Endothelial cell (in vitro differentiated cells): Measurements from ENCODE around the gene PRR7. TPM values are rescaled to one million over a fixed set of nuclear protein-coding genes. Genes with fewer than 3 reads are reported as not detected.

ENCODE experiments used
- DNase-seq: peaks from one replicate; pipeline ENCODE4 v3.0.0; 2021; ENCODE audit warnings: low spot score
- H3K27ac Mint-ChIP-seq: one replicate; pipeline ENCODE4 v1.8.0; 2021; ENCODE audit warnings: mixed read lengths, inconsistent platforms; ENCODE audit not compliant: unreplicated experiment
- H3K27me3 Mint-ChIP-seq: one replicate; pipeline ENCODE4 v1.8.0; 2021; ENCODE audit warnings: mild to moderate bottlenecking, moderate library complexity, mixed read lengths, inconsistent platforms; ENCODE audit not compliant: unreplicated experiment
- H3K36me3 Mint-ChIP-seq: one replicate; pipeline ENCODE4 v1.8.0; 2021; ENCODE audit warnings: mild to moderate bottlenecking, low read depth, mixed read lengths, inconsistent platforms; ENCODE audit not compliant: unreplicated experiment
- H3K4me1 Mint-ChIP-seq: one replicate; pipeline ENCODE4 v1.8.0; 2021; ENCODE audit warnings: mild to moderate bottlenecking, mixed read lengths, inconsistent platforms; ENCODE audit not compliant: unreplicated experiment
- H3K4me3 Mint-ChIP-seq: one replicate; pipeline ENCODE4 v1.8.0; 2021; ENCODE audit warnings: mild to moderate bottlenecking, mixed read lengths, inconsistent platforms; ENCODE audit not compliant: unreplicated experiment
- H3K9me3 Mint-ChIP-seq: one replicate; pipeline ENCODE4 v1.8.0; 2021; ENCODE audit warnings: mixed read lengths, inconsistent platforms; ENCODE audit not compliant: unreplicated experiment
- CTCF ChIP-seq: fragments of 200-600 bp; sonication (generic); IDR thresholded peaks from one replicate; pipeline ENCODE4 v1.5.0; 2021; ENCODE audit warnings: antibody characterized with exemption; ENCODE audit not compliant: unreplicated experiment
- total RNA-seq: library from RNA; stranded (reverse); fragmentation: NEBNext Ultra II Directional; extraction: Animal tissue kit (Norgen Biotek cat#: 25700); gene quantifications from one replicate; pipeline ENCODE4 v1.2.1, GENCODE V29; 2021; ENCODE audit not compliant: unreplicated experiment

The PRR7 gene
- total RNA-seq, 1 donor from 2014 or later, result 0.97 TPM

- peaks cover 31% of the 10 kb centered on the region for H3K36me3 Mint-ChIP-seq
- H3K27me3 Mint-ChIP-seq, result peaks cover 21% of the 10 kb centered on the region
- H3K9me3 Mint-ChIP-seq, result no peaks in the 10 kb centered on the region
- no peak for DNase-seq
- TF ChIP-seq CTCF, result no peak
- no peak overlapping the region for H3K27ac Mint-ChIP-seq
- H3K4me3 Mint-ChIP-seq, result no peak overlapping the region
- H3K4me1 Mint-ChIP-seq, result no peaks in the 10 kb centered on the region
These were observed 8.1 kb upstream of the PRR7 start for GRCh38 chr5:177438468-177438867.

DNA sequence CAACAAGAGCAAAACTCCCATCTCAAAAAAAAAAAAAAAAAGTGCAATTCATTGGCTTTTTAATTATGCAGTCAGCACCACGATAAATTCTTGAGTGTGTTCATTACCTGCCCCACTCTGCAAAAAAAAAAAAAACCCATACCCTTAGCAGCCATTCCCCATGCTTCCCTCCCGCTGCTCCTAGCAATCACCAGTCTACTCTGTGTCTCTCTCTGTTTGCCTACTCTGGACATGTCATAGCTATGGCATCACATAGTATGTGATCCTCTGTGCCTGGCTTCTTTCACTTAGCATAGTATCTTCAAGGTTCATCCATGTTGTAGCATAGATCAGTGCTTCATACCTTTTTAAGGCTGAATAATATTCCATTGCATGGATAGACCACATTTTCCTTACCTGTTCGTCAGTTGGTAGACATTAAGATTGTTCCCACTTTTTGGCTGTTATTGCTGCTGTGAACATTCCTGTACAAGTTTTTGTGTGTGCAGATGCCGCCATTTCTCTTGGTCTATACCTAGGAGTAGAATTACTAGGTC lies 7.0 kb upstream of the PRR7 start:
- Mint-ChIP-seq H3K27ac (no peak overlapping the region), H3K27me3 (peaks cover 24% of the 10 kb centered on the region), H3K4me3 (no peak overlapping the region), H3K36me3 (peaks cover 28% of the 10 kb centered on the region), H3K4me1 (no peaks in the 10 kb centered on the region), H3K9me3 (no peaks in the 10 kb centered on the region)
- DNase-seq, result no peak
- no peak for TF ChIP-seq CTCF

DNA sequence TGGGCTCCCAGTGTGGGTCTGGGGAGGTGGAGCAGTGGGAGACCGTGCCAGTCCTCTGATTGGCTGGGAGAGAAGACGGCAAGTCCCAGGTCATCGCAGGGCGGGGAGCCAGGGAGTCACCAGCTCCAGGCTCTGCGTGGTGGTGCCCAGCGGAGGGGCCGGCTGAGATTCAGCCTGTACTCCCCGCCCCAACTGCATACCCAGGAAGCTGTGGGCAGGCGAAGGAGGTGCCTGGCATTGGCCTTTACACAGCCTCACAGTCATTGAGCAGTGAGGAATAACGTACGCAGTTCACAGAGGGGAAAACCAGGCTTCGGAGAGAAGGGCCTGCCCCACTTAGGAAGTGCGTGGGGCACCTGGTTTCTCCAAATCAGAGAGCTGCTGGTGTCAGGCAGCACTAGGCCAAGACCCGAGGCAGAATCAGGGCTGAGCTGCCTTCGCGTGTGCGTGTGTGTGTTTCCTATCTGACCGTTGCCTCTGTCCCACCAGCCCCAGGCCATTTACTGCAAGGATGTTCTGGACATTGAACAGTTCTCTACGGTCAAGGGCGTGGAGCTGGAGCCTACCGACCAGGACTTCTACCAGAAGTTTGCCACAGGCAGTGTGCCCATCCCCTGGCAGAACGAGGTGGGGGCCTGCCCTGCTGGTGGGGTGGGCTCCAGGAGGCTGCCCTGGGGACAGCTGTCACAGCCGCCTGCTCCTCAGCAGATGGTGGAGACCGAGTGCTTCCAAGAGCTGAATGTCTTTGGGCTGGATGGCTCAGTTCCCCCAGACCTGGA lies 6.2 kb upstream of the PRR7 start:
- no peak overlapping the region for H3K27ac Mint-ChIP-seq
- DNase-seq, result no peak
- no peak for TF ChIP-seq CTCF
- peaks cover 26% of the 10 kb centered on the region for H3K27me3 Mint-ChIP-seq
- peaks cover 28% of the 10 kb centered on the region for H3K36me3 Mint-ChIP-seq
- H3K4me1 Mint-ChIP-seq, result no peaks in the 10 kb centered on the region
- H3K9me3 Mint-ChIP-seq, result no peaks in the 10 kb centered on the region
- no peak overlapping the region for H3K4me3 Mint-ChIP-seq

DNA sequence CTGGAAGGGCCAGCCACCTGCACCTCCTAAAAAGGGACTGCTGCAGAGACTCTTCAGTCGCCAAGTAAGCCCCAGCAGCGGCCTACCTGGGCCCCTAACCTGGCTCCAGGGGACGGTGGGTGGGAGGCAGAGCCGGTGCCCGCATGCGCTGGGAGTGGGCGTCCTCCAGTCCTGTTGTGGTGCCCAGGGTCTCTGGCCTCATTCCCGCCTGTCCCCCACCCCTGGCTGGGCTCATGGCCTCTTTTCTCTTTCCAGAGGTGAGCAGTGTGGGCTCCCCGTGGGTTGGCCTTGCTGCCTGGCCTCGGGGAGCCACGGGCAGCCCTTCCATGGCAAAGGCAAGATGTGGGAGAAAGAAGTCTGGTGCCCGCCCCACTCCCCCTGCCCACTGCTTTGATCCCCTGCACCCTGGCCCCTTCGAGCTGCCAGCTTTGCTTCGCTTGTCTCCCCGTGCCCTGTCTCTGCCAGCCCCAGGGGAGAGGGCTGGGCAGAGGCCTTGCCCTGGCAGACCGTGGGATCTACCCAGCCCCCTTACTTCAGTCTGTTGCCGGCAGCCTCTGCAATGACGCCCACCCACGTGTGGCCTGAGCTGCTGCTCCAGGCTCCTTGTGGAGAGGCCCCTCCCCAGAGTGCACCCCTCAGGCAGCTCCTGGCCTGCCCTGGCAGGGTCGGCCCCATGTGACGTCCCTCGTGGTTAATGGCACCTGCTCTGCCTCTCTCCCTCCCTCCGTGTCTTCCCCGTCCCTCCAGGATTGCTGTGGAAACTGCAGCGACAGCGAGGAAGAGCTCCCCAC lies 5.4 kb upstream of the PRR7 start:
- DNase-seq, result no peak
- TF ChIP-seq CTCF, result no peak
- Mint-ChIP-seq H3K36me3 (peaks cover 28% of the 10 kb centered on the region), H3K4me3 (no peak overlapping the region), H3K27ac (no peak overlapping the region), H3K4me1 (peaks cover 4% of the 10 kb centered on the region), H3K27me3 (peaks cover 28% of the 10 kb centered on the region), H3K9me3 (no peaks in the 10 kb centered on the region)
